PFSK-1 (cell line): ENCODE results near the gene STARD3.

Experiments used
- FOXP2 ChIP-seq: optimal IDR thresholded peaks from 2 replicates; pipeline ENCODE3; 2011; ENCODE audit warnings: borderline replicate concordance, control low read depth, inconsistent platforms; ENCODE audit not compliant: insufficient read depth; ENCODE audit errors: extremely low read length, extremely low read depth
- POLR2AphosphoS5 ChIP-seq: IDR thresholded peaks from 2 replicates; pipeline ENCODE4 v1.6.1; 2012; ENCODE audit warnings: low read depth, mild to moderate bottlenecking, control low read depth, low read length, moderate library complexity
- REST ChIP-seq, 2 experiments: IDR thresholded peaks; 2 replicates each; pipeline versions ENCODE4 v1.6.1 to v1.8.0; 2011 to 2012; ENCODE audit warnings: low read depth in 2 of 2, low read length in 2 of 2, control low read depth in 1 of 2, inconsistent platforms in 1 of 2, mild to moderate bottlenecking in 1 of 2, moderate library complexity in 1 of 2; ENCODE audit not compliant: insufficient read depth in 1 of 2
- SIN3A ChIP-seq: IDR thresholded peaks from 2 replicates; pipeline ENCODE4 v1.6.1; 2012; ENCODE audit warnings: mild to moderate bottlenecking, low read length, moderate library complexity, borderline replicate concordance; ENCODE audit not compliant: insufficient read depth
- TAF1 ChIP-seq: IDR thresholded peaks from 2 replicates; pipeline ENCODE4 v1.6.1; 2012; ENCODE audit warnings: low read length, control low read depth, borderline replicate concordance; ENCODE audit not compliant: insufficient read depth

STARD3 gene

GRCh38 chr17:39634384-39634871 is 2.5 kb upstream of the STARD3 start:
- TF ChIP-seq POLR2AphosphoS5, result no peak

GRCh38 chr17:39635614-39636176 is 1.2 kb upstream of the STARD3 start:
- TF ChIP-seq FOXP2, result no peak
- TF ChIP-seq POLR2AphosphoS5, result no peak
- no peak for TF ChIP-seq SIN3A
- TF ChIP-seq TAF1, result no peak
- TF ChIP-seq REST (IDR thresholded peaks at IDR 0.05; ENCODE audit: insufficient read depth in 1 of 2, low read depth in 2 of 2, low read length in 2 of 2), result no peak

GRCh38 chr17:39636587-39636926 is 387 bp upstream of the STARD3 start:
- no peak for TF ChIP-seq SIN3A
- TF ChIP-seq FOXP2, result no peak
- TF ChIP-seq TAF1, result no peak
- TF ChIP-seq REST (IDR thresholded peaks at IDR 0.05; ENCODE audit: insufficient read depth in 1 of 2, low read depth in 2 of 2, low read length in 2 of 2), result no peak
- TF ChIP-seq POLR2AphosphoS5, result no peak

- no peak for TF ChIP-seq SIN3A
- no peak for TF ChIP-seq TAF1
- no peak for TF ChIP-seq REST (IDR thresholded peaks at IDR 0.05; ENCODE audit: insufficient read depth in 1 of 2, low read depth in 2 of 2, low read length in 2 of 2)
Observed at GRCh38 chr17:39638317-39638716, 1.4 kb downstream of the STARD3 start.

GRCh38 chr17:39639043-39639442 is 2.1 kb downstream of the STARD3 start:
- no peak for TF ChIP-seq FOXP2
- TF ChIP-seq REST (IDR thresholded peaks at IDR 0.05; ENCODE audit: insufficient read depth in 1 of 2, low read depth in 2 of 2, low read length in 2 of 2), result no peak
- TF ChIP-seq POLR2AphosphoS5, result no peak
- no peak for TF ChIP-seq TAF1
- TF ChIP-seq SIN3A, result no peak
